Activated CD8-positive, alpha-beta memory T cell treated with anti-CD3 and anti-CD28 coated beads, Interleukin-2, amount 50 U/mL, for 24 hours (primary cell): ENCODE data around the gene FAM221B.

ENCODE experiments used
- DNase-seq: peaks from one replicate; pipeline ENCODE4 v3.0.0-alpha.2; 2020; ENCODE audit errors: extremely low read depth

FAM221B gene

DNA sequence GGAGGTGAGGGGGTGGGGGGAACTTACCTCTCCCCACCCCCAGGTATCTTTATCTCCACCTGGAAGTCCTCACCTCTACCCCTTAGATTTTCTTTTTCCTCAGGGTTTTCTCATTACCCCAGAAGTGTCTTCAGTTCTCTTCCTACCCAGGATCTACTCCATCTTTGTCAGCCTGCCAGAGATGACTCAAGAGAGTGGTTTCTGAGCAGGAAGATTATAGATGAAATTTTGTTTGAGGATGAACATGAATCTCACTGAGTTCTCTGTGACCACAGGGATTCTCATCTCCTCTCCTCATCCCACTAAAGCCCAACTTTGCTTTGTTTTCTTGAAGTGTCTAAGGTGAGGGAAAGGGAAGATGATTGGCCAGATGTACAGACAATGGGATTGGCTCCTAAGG is 8.5 kb downstream of the FAM221B start:
- no peak for DNase-seq

DNA sequence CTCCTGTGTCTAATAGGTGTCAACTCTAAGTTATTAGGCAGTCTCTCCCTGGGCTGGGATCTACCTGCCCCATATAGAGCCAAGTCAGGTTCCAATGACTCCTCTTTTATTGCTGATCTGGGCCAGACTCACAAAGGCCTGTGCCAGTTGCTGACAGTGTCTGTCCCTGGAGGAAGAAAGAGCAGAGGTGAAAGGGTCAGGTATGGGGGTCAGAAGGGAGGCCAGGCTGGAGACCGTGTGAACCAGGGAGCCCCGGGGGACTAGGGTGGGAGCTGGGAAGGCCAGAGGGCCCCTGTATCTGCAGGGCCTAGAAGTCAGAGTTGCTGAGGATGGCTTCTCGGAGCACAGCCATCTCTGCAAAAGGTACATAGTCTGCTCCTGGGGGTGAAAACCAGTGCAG is 10.2 kb downstream of the FAM221B start:
- no peak for DNase-seq

DNA sequence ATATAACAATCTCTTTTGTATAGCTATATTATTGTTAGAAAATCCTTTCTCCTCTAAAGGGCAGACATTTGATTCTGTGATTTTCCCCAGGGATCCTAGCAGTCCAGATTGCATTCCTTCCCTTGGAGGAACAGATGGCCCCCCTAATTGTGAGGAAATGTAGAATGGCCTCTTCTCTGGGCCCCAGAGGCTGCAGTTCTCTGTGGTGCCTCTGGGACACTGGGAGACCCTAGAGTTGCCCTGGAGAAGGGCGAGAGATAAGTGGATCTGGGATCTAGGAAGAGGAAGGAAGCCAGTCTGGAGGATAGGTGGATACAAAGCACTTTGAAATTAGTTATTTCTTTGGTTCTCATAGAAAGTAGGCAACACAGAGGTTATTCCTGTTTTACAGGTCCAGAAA is 11.8 kb downstream of the FAM221B start:
- no peak for DNase-seq

DNA sequence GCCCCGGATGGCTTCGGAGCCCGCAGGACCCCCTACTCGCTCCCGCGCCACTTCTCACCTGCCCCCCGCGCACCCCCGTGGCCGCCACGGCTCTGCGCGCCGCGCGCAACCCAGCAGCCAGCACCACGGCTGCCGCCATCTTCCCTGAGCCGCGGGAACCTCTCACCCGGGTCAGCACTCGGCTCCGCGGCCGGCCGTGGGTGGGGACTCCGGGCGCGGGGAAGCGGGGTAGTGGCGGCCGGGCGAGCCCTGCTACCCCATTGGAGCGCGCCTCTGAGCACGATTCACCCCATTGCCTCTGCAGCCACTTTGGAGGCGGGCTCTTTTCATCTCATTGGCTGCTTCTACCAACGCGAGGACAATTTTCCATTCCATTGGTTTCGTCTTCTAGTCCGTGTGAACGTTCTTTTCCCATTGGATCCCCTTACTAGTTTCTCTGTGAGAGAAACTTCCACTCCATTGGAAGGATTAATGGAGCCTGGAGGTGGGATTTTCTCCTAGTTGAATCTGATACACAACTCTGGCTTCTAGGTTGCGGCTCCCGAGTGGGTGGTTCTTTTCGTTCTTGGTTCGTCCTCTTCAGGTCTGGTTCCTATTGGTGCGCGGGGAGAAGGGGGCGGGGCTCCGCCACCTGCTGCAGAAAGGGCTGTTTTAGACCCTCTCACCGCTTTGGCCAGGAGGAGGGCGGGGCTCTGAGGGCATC is 13.5 kb downstream of the FAM221B start, which contains the start of gene HINT2:
TSS of gene HINT2 (minus strand) at position 202 of the 703 bp plus-strand sequence. CDS start at position 139, 63 bp downstream.
- DNase-seq, result peak; percentile 94

GRCh38 chr9:35814106-35814840 is 14.3 kb downstream of the FAM221B start:
- DNase-seq, result no peak

GRCh38 chr9:35813434-35814105 is 15.0 kb downstream of the FAM221B start:
- DNase-seq, result no peak

- DNase-seq, result peak; percentile 91
These were observed 16.4 kb downstream of the FAM221B start, which contains the start of gene SPAG8 for GRCh38 chr9:35812025-35812602. SPAG8 (minus strand) TSS chr9:35812262; CDS start chr9:35812147, 115 bp downstream.

GRCh38 chr9:35811381-35812024 is 17.0 kb downstream of the FAM221B start:
- DNase-seq, result no peak

DNA sequence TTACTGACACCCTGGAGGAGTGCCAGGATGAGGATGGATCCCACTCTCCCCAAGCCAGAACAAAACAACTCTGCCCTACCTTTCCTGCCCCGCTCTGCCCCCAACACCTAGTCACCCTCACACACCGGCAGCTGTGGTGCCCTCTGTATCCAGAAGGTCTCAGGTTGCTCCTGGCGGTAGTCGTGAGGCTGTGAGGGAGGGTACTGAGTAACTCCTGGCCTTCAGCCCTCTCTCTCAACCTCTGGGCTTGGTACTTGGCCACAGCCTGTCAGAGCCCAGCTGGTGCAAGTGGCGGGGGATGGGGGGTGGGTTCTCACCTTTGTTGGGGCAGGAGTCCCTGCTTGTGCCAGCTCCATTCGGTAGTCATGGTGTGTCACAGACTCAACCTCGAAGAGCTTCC is 18.4 kb downstream of the FAM221B start:
- no peak for DNase-seq

DNA sequence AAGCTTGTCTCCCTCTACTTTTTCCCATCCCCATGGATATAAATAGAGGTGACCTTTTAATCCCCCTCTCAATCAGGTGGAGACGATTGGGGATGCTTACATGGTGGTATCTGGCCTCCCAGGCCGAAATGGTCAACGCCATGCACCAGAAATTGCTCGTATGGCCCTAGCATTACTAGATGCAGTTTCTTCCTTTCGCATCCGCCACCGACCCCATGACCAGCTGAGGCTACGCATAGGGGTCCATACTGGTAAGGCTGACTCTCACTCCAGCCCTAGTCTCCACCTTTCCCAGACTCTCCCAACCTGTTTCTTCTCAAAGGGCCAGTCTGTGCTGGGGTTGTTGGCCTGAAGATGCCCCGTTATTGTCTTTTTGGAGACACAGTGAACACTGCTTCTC is 20.1 kb downstream of the FAM221B start:
- DNase-seq, result no peak

GRCh38 chr9:35806101-35806500 is 22.4 kb downstream of the FAM221B start:
- DNase-seq, result no peak

DNA sequence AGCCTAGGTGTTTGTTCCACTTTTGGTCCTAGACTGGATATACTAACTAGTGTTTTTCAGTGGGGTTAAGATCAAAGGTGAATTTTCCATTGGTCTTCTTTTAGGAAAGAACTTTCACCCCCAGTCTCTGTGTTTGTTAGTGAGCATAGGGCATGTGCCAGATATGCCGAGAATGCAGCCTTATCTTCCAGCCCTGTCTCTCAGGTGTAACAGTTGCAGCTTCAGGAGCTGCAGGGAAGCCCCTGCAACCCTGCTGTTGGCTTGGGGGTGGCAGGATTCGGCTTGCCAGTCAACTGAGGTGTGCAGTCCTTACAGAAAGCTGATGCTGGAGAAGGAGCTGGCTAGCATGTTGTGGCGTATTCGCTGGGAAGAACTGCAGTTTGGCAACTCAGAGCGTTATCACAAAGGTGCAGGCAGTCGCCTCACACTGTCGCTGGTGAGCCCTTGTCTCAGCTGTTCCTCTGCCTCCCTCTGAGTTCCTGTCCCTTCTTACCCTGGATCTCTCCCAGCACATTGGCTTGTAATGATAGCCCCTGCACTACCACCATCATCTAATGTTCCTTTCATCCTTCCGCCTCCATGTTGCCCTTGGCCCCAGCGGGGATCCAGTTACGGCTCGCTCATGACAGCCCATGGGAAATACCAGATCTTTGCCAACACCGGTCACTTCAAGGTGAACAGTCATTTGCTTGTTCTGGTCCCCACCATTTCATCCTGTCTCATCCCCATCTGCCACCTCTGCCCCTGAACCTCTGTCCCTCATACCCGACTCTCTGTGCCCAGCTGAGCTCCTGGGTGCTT is 27.0 kb downstream of the FAM221B start:
- no peak for DNase-seq

GRCh38 chr9:35800530-35800929 is 28.0 kb downstream of the FAM221B start:
- no peak for DNase-seq

GRCh38 chr9:35798658-35799374 is 29.7 kb downstream of the FAM221B start:
- no peak for DNase-seq

DNA sequence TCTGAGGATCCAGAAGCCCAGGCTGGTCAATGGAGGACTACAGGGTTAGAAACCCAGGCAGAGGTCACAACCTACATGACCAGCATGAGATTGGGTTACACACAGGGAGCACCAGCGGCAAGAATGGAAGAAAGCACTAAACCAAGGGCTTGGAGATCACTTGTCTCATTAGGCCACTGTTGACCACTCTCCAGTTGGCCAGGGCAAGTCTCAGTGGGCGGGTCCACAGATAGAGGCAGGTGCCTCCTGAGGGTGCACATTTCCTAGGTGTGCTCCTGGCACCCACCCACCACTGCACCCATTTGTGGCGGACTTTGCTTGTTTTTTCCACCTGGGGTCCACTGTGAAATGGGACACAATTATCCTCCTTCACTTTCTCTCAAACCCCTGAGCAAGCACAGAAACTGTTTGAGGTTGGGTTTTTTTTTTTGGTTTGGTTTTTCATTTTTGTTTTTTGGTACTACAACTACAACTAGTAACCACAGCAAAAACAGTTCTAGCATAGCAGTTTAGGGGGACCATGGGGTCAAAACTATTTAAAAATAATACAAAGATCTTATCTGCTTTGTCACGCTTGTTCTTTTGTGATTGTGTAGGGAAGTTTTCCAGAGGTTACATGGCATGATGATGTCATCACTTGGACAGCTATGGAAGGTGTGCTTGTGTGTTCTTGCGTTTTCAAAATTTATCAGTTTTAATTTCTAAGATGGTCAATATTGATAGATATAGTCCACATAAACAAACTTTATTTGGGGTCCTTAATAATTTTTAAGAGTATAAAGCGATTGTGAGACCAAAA is 31.0 kb downstream of the FAM221B start:
- no peak for DNase-seq

DNA sequence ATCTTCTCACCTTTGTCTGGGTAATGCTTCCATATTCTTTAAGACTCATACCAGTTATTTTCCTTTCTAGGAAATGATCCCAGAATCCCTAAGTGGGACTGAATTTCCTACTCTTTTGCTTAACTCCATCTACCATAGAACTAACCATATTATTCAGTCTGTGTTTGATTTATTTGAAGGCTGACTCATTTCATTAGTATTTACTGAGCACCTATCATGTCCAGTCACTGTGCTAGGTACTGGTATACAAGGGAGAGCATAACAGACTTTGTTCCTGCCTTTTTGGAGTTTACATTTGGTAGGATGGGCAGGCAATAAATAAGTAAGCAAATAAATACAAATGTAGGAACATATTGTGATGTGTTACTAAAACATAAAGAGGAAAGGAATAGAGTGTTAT is 32.8 kb downstream of the FAM221B start:
- no peak for DNase-seq

DNA sequence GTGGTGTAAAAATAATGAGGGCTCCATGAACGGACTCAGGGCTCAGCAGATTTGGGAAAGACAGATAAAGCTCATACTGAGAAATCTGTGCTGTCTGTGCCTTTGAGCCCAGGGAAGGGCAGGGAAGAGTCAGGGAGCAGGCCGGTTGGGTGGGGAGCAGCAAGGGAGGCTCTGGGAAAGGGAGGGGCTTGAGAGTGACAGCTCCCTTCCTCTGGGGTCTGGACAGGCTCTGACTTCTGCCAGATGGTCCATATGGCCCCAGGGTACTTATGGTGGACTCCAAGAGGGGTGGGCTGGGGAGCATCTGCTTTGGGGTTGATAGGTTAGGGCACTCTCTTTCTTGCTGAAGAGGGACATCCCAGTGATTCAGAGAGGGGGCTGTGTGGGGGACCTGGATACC is 35.1 kb downstream of the FAM221B start:
- no peak for DNase-seq

DNA sequence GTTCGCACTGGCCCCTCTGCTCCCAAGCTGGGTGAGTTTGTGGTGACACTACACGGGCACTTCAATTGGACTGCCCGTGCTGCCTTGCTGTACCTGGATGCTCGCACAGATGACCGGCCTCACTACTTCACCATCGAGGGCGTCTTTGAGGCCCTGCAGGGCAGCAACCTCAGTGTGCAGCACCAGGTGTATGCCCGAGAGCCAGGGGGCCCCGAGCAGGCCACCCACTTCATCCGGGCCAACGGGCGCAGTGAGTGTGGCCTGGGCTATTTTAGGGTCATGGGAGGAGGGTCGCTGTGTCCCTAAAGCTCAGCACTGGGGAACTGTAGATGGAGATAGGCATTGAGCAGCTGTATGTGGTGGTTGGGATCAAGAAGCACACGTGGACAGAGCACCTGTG is 35.7 kb downstream of the FAM221B start:
- no peak for DNase-seq

DNA sequence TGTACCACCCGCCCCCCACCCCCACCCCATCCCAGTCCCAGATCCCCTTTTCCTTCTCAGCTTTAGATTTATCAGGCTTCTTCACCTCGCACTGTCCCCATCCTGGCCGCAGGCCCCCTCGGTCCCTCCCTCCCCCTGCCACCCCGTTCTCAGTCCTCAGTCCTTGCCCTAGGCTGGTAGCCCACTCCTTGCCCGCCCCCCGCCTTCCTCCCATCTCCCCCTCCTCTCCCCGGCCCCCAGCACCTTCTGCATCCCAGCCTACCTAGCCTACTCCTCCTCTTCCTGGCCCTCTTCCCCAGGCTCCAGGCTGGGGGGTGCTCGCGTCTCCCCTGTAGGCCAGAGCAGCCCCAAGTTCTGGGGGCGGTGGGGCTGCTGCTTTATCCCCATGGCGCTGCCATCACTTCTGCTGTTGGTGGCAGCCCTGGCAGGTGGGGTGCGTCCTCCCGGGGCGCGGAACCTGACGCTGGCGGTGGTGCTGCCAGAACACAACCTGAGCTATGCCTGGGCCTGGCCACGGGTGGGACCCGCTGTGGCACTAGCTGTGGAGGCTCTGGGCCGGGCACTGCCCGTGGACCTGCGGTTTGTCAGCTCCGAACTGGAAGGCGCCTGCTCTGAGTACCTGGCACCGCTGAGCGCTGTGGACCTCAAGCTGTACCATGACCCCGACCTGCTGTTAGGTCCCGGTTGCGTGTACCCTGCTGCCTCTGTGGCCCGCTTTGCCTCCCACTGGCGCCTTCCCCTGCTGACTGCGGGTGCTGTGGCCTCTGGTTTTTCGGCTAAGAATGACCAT is 36.3 kb downstream of the FAM221B start:
- no peak for DNase-seq
